ENCODE measurements around the gene SOX9. TPM values are rescaled to one million over a fixed set of nuclear protein-coding genes. Genes with fewer than 3 reads are reported as not detected.

Gene SOX9
- polyA plus RNA-seq, 2 donors = 3.7 to 11.4 TPM

DNA sequence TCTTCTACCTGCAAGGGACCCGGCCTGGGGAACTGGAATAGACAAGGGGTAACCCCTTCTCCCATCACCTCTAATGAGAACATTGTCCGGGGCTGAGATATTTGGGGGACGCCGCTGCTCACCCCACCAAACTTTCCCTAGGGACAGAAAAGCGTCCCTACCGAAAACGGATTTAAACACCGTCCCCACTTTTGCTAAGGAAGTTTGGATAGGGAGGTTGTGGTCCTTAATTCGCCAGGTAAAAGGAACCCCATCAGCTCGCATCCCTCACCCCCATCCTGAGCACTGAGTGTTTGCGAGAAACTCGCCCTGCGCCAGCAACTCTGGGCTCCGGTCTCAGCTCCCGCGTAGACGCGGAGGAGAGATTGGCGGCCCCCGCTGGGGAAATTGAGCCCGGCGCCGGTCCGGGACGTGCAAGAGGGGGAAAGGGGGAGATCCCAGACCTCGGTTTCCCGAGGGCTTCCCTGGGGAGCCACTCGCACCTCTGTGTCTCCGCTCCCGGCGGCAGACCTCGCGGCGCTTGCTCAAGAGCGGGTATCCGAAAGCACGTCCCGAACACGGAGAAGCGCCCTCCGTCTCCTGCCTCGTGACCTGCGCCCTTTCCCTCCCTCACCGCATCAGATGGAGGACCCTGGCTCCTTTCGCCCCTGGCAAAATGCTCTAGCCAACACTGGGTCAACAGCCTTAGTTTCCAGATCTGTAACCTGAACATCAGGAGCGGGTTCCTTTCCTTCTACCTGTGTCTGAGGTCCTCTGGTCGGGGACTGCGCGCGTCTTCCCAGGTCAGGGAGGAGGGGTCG is 3.1 kb upstream of the SOX9 start:
- peaks cover 4 to 21% of the 10 kb centered on the region in 2 donors for H3K27me3 ChIP-seq (ENCODE audit: control insufficient read depth in 1 of 2, insufficient read depth in 2 of 2, low read length in 2 of 2)
- peaks cover 9 to 16% of the 10 kb centered on the region in 2 donors for H3K4me1 ChIP-seq (ENCODE audit: control insufficient read depth in 2 of 2, insufficient read depth in 2 of 2, low read length in 1 of 2)
- no peaks in the 10 kb centered on the region for H3K36me3 ChIP-seq (ENCODE audit: control insufficient read depth in 2 of 2, insufficient read depth in 2 of 2, low read length in 1 of 2)
- no peak overlapping the region for H3K27ac ChIP-seq (ENCODE audit: low read depth in 2 of 2, low read length in 1 of 2)
- H3K9me3 ChIP-seq (ENCODE audit: control insufficient read depth in 2 of 2, insufficient read depth in 1 of 2, low read depth in 1 of 2, low read length in 1 of 2) = peaks cover 0 to 5% of the 10 kb centered on the region in 2 donors
- peak overlapping the region; percentile 26 to 35 for H3K4me3 ChIP-seq (ENCODE audit: low read depth in 1 of 2, low read length in 2 of 2)
- WGBS, 2 donors = 3 to 8% methylated on average over 51 of the region's 51 CpGs

DNA sequence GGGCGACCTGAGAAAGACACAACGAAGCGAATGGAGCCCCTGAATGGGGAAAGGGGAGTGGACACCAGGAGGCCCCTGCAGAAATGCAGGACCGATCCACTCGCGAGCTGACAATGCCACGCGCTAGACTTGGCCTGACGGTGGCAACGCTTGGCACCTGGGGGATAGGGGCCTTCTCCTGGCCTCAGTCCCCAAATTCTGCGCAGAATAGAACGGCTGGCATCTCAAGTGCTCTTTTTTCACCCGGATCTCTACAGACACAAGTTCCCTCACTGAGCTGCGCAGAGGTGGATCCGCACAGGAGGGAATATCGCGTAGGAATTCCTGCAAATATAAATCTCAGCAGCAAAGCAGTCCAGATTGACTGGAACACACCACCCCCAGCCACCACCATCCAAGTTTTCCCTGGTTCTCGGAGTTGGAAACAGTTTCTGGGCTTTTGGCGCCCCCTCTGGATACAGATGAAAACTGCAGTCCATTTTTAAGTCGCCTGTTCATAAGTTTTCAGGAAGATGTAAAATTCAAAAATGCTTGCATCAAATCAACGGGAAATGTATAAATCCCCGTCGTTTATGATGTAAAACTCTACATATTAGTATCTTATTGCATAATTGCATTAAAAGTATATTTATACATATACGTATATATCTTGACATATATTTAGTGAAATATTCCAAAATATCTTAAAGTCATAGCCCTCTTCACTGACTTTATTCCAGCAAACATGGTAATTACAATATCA is 2.3 kb upstream of the SOX9 start:
- H3K4me3 ChIP-seq (ENCODE audit: low read depth in 1 of 2, low read length in 2 of 2) = peak overlapping the region; percentile 26 to 35
- H3K27ac ChIP-seq (ENCODE audit: low read depth in 2 of 2, low read length in 1 of 2) = no peak overlapping the region
- WGBS, 2 donors = 3 to 6% methylated on average over 24 of the region's 24 CpGs
- peaks cover 4 to 21% of the 10 kb centered on the region in 2 donors for H3K27me3 ChIP-seq (ENCODE audit: control insufficient read depth in 1 of 2, insufficient read depth in 2 of 2, low read length in 2 of 2)
- peaks cover under 1 to 2% of the 10 kb centered on the region in 2 donors for H3K36me3 ChIP-seq (ENCODE audit: control insufficient read depth in 2 of 2, insufficient read depth in 2 of 2, low read length in 1 of 2)
- H3K9me3 ChIP-seq (ENCODE audit: control insufficient read depth in 2 of 2, insufficient read depth in 1 of 2, low read depth in 1 of 2, low read length in 1 of 2) = peaks cover 0 to 5% of the 10 kb centered on the region in 2 donors
- H3K4me1 ChIP-seq (ENCODE audit: control insufficient read depth in 2 of 2, insufficient read depth in 2 of 2, low read length in 1 of 2) = peaks cover 9 to 16% of the 10 kb centered on the region in 2 donors

DNA sequence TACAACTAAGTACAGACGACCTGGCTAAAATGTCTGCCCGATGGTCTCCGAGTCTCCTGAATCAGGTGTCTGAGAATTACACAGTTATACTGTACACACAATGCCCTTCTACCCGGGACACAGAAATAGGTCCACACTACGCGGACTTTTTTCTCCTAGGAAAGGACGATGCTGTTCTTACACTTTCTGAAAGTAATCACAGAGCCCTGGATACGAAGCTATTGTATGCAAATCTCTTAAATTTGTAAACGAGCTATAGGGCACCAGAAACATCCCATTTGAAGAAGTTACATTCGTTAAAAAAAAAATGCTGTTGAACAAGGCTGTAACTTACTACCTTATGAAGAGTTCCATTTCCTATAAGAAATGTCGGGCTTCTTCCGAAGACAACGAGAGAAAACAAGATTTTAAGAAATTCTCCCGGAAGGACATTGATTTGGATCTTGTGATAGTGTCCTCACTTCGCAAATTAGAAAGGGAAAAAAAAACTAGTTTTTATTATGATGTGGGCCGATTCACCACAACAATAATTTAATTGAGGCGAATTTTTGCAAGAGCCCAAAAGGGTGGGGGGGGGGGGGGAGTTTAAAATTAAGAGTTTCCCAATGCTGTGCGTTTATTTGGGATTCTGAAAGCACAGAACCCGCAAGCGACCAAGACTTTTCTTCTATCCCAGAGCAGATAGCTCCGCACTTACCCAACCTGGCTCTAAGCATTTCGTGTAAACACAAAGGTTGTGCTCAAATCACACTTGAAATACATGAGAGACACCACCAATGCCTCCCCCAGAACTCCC is 1.5 kb upstream of the SOX9 start:
- Histone ChIP-seq H3K36me3 (ENCODE audit: control insufficient read depth in 2 of 2, insufficient read depth in 2 of 2, low read length in 1 of 2) (peaks cover 3 to 10% of the 10 kb centered on the region in 2 donors), H3K4me3 (ENCODE audit: low read depth in 1 of 2, low read length in 2 of 2) (no peak overlapping the region), H3K27ac (ENCODE audit: low read depth in 2 of 2, low read length in 1 of 2) (no peak overlapping the region), H3K4me1 (ENCODE audit: control insufficient read depth in 2 of 2, insufficient read depth in 2 of 2, low read length in 1 of 2) (peaks cover 9 to 16% of the 10 kb centered on the region in 2 donors), H3K27me3 (ENCODE audit: control insufficient read depth in 1 of 2, insufficient read depth in 2 of 2, low read length in 2 of 2) (peaks cover 4 to 21% of the 10 kb centered on the region in 2 donors), H3K9me3 (ENCODE audit: control insufficient read depth in 2 of 2, insufficient read depth in 1 of 2, low read depth in 1 of 2, low read length in 1 of 2) (peaks cover 0 to 5% of the 10 kb centered on the region in 2 donors)
- WGBS, 2 donors = 28 to 34% methylated on average over 22 of the region's 22 CpGs

DNA sequence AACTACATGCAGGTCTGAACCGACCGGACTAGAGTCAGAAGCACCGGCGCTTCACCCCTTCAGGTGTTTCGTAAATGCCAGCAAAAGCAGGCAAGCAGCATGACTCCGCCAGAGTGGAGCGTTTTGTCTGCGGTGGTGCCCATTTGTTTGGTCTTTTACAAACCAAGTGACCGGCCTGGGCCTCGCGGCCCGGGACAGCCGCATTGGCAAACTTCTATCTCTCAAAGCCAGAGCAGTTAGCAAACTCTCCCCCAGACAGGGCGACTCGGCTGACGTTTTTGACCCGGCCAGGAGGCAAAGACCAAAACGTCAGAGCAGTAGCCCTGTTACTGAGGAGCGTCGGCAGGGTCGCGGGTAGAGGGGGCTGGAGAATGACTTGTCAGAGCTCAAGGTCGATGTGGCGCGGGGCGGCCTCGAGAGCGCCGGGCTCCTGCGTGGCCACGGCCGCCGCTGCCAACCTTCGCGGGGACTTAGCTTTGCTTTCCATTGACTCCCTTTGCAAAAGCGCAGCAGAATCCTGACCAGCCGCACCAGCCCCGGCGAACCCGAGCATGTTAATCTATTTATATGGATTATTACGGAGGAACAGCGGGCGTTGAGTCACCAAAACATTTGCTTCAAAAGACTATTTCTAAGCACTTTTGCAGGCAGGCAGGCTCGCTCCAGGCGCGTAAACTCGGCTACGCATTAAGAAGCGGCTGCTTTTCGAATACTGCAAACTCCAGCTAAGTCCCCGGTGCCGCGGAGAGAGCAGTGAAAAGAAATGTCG is 763 bp upstream of the SOX9 start:
- Histone ChIP-seq H3K4me3 (ENCODE audit: low read depth in 1 of 2, low read length in 2 of 2) (peak overlapping the region; percentile 46 to 48), H3K27ac (ENCODE audit: low read depth in 2 of 2, low read length in 1 of 2) (peak overlapping the region; percentile 17 to 41), H3K36me3 (ENCODE audit: control insufficient read depth in 2 of 2, insufficient read depth in 2 of 2, low read length in 1 of 2) (peaks cover 3 to 10% of the 10 kb centered on the region in 2 donors), H3K27me3 (ENCODE audit: control insufficient read depth in 1 of 2, insufficient read depth in 2 of 2, low read length in 2 of 2) (peaks cover 4 to 21% of the 10 kb centered on the region in 2 donors), H3K4me1 (ENCODE audit: control insufficient read depth in 2 of 2, insufficient read depth in 2 of 2, low read length in 1 of 2) (peaks cover 9 to 16% of the 10 kb centered on the region in 2 donors), H3K9me3 (ENCODE audit: control insufficient read depth in 2 of 2, insufficient read depth in 1 of 2, low read depth in 1 of 2, low read length in 1 of 2) (peaks cover 0 to 5% of the 10 kb centered on the region in 2 donors)
- 3 to 4% methylated on average over 54 of the region's 54 CpGs for WGBS, 2 donors

DNA sequence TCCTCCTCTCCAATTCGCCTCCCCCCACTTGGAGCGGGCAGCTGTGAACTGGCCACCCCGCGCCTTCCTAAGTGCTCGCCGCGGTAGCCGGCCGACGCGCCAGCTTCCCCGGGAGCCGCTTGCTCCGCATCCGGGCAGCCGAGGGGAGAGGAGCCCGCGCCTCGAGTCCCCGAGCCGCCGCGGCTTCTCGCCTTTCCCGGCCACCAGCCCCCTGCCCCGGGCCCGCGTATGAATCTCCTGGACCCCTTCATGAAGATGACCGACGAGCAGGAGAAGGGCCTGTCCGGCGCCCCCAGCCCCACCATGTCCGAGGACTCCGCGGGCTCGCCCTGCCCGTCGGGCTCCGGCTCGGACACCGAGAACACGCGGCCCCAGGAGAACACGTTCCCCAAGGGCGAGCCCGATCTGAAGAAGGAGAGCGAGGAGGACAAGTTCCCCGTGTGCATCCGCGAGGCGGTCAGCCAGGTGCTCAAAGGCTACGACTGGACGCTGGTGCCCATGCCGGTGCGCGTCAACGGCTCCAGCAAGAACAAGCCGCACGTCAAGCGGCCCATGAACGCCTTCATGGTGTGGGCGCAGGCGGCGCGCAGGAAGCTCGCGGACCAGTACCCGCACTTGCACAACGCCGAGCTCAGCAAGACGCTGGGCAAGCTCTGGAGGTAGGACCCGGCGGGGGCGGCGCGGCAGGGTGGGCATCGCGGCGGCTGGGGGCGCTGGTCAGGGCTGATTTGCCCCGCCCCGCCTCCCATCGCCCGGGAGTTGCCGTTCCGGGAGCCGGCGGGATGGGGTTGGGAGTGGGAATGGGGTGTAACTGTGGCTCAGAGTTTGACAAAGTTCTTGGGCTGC is 567 bp downstream of the SOX9 start:
- peaks cover 0 to 5% of the 10 kb centered on the region in 2 donors for H3K9me3 ChIP-seq (ENCODE audit: control insufficient read depth in 2 of 2, insufficient read depth in 1 of 2, low read depth in 1 of 2, low read length in 1 of 2)
- H3K27me3 ChIP-seq (ENCODE audit: control insufficient read depth in 1 of 2, insufficient read depth in 2 of 2, low read length in 2 of 2) = peaks cover 0 to 16% of the 10 kb centered on the region in 2 donors
- peak overlapping the region; percentile 61 to 77 for H3K27ac ChIP-seq (ENCODE audit: low read depth in 2 of 2, low read length in 1 of 2)
- peak overlapping the region; percentile 46 to 70 for H3K4me3 ChIP-seq (ENCODE audit: low read depth in 1 of 2, low read length in 2 of 2)
- 2% methylated on average over 86 to 88 of the region's 88 CpGs for WGBS, 2 donors
- peaks cover 3 to 10% of the 10 kb centered on the region in 2 donors for H3K36me3 ChIP-seq (ENCODE audit: control insufficient read depth in 2 of 2, insufficient read depth in 2 of 2, low read length in 1 of 2)
- H3K4me1 ChIP-seq (ENCODE audit: control insufficient read depth in 2 of 2, insufficient read depth in 2 of 2, low read length in 1 of 2) = peaks cover 9 to 16% of the 10 kb centered on the region in 2 donors

DNA sequence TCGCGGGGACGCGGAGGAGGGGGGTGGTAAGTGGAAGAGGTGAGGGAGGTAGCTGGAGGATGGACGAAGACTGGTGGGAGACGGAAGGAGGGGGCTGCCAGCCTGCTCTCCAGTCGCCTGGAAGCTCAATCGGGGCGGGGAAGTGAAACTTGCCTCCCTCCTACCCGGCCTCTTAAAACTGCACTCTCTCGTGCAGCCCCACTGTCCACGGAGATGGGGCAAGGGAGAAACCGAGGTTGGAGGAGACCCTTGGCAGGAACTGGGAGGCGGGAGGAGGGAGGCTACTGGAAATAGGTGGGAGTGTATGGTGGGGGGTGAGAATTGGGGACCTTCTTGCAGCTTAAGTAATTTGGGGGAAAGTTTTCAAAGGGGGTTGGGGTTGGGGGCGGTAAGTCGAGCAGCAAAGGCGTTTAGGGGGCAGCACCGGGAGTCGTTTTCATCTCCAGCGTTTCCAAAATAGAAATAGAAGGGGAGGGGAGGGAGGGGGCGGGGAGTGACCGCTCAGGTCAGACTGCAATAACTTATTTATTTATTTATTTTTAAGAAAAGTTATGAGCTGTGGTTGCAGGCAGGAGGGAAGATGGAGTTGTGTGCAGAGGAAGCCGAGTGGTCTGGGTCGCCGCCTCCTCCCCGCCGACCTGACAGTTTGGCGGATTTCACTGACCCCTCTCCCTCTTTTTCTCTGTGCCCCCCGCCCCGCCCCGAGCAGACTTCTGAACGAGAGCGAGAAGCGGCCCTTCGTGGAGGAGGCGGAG is 1.4 kb downstream of the SOX9 start:
- WGBS, 2 donors = 2 to 3% methylated on average over 34 to 36 of the region's 36 CpGs
- no peak overlapping the region for H3K27ac ChIP-seq (ENCODE audit: low read depth in 2 of 2, low read length in 1 of 2)
- peak overlapping the region; percentile 46 to 70 for H3K4me3 ChIP-seq (ENCODE audit: low read depth in 1 of 2, low read length in 2 of 2)
- no peaks in the 10 kb centered on the region for H3K9me3 ChIP-seq (ENCODE audit: control insufficient read depth in 2 of 2, insufficient read depth in 1 of 2, low read depth in 1 of 2, low read length in 1 of 2)
- peaks cover 4 to 13% of the 10 kb centered on the region in 2 donors for H3K4me1 ChIP-seq (ENCODE audit: control insufficient read depth in 2 of 2, insufficient read depth in 2 of 2, low read length in 1 of 2)
- peaks cover 3 to 10% of the 10 kb centered on the region in 2 donors for H3K36me3 ChIP-seq (ENCODE audit: control insufficient read depth in 2 of 2, insufficient read depth in 2 of 2, low read length in 1 of 2)
- H3K27me3 ChIP-seq (ENCODE audit: control insufficient read depth in 1 of 2, insufficient read depth in 2 of 2, low read length in 2 of 2) = peaks cover 0 to 9% of the 10 kb centered on the region in 2 donors

DNA sequence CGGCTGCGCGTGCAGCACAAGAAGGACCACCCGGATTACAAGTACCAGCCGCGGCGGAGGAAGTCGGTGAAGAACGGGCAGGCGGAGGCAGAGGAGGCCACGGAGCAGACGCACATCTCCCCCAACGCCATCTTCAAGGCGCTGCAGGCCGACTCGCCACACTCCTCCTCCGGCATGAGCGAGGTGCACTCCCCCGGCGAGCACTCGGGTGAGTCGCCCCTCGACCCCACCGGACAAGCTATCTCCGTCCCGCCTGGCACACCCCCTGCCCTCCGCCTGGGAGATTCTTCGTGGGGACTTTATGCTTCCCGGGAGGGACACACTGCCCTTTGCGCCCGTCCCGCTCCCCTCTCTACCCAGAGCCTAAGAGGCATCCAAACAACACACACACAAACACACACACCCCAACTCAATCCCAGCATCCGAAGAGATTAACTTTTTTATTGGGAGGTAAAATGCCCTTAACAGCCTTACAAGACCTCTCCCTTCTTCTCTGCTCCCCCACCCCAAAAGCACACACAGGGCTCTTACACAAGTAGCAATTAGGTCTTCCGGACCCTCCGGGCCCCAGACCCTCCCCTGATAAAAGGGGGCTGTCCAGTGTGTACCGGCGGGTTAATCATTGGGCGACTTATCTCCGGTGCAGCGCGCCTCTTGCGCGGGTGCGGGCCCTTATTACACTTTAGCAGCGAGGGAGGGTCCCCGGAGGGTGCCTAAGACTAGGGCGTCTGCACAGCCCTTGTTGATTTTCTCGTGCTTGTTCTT is 2.1 kb downstream of the SOX9 start:
- peaks cover 3 to 10% of the 10 kb centered on the region in 2 donors for H3K36me3 ChIP-seq (ENCODE audit: control insufficient read depth in 2 of 2, insufficient read depth in 2 of 2, low read length in 1 of 2)
- H3K27ac ChIP-seq (ENCODE audit: low read depth in 2 of 2, low read length in 1 of 2) = no peak overlapping the region
- WGBS, 2 donors = 21 to 26% methylated on average over 37 to 48 of the region's 48 CpGs
- H3K4me3 ChIP-seq (ENCODE audit: low read depth in 1 of 2, low read length in 2 of 2) = peak overlapping the region; percentile 31 to 46
- H3K27me3 ChIP-seq (ENCODE audit: control insufficient read depth in 1 of 2, insufficient read depth in 2 of 2, low read length in 2 of 2) = peaks cover 0 to 4% of the 10 kb centered on the region in 2 donors
- no peaks in the 10 kb centered on the region for H3K9me3 ChIP-seq (ENCODE audit: control insufficient read depth in 2 of 2, insufficient read depth in 1 of 2, low read depth in 1 of 2, low read length in 1 of 2)
- H3K4me1 ChIP-seq (ENCODE audit: control insufficient read depth in 2 of 2, insufficient read depth in 2 of 2, low read length in 1 of 2) = peaks cover 4 to 11% of the 10 kb centered on the region in 2 donors

All from esophagus (tissue), 2 donors.